HEK293 (cell line): ENCODE data around the gene ZNF33B.

Experiments used
- CTCF ChIA-PET: fragments of 350-600 bp; formaldehyde crosslinking; extraction: SDS; loops from one replicate; lab custom pipeline; 2021; ENCODE audit warnings: antibody characterized with exemption; lab: Yijun Ruan, JAX
- POLR2A ChIA-PET: fragments of 300-600 bp; formaldehyde crosslinking; extraction: SDS; loops from one replicate; lab custom pipeline; 2020; ENCODE audit warnings: antibody characterized with exemption, inconsistent platforms; lab: Yijun Ruan, JAX
- H3K27ac ChIP-seq: fragments of 200-500 bp; sonication (Bioruptor generic); 2 replicates; pipeline ENCODE4 v1.5.1; 2014; ENCODE audit warnings: low read depth, low read length, control low read depth, inconsistent platforms; ENCODE audit errors: extremely low read depth
- H3K36me3 ChIP-seq, 2 experiments: fragments of 200-500 bp in 1 of 2; sonication (Bioruptor generic) in 1 of 2; 1 replicate in 1 of 2; 2 replicates in 1 of 2; pipeline ENCODE4 v1.5.1; 2014 to 2017; ENCODE audit warnings: inconsistent platforms in 2 of 2, low read length in 2 of 2; ENCODE audit not compliant: control insufficient read depth in 2 of 2, insufficient read depth in 1 of 2
- H3K4me1 ChIP-seq: fragments of 200-500 bp; sonication (Bioruptor generic); 2 replicates; pipeline ENCODE4 v1.5.1; 2014; ENCODE audit warnings: mild to moderate bottlenecking, low read length, inconsistent platforms; ENCODE audit not compliant: control insufficient read depth, insufficient read depth
- H3K4me3 ChIP-seq: 2 replicates; pipeline ENCODE4 v1.5.1; 2011; ENCODE audit warnings: low read depth, mild to moderate bottlenecking, control low read depth, low read length, moderate library complexity
- H3K9me3 ChIP-seq: fragments of 200-500 bp; sonication (Bioruptor generic); 2 replicates; pipeline ENCODE4 v1.5.1; 2014; ENCODE audit warnings: low read depth, low read length, inconsistent platforms; ENCODE audit not compliant: control insufficient read depth, insufficient read depth
- BCL11B ChIP-seq: fragments of 450-650 bp; formaldehyde crosslinking; IDR thresholded peaks from 2 replicates; pipeline ENCODE4 v1.5.1; 2016; ENCODE audit warnings: low read depth, missing biosample characterization, missing genetic modification characterization
- KLF1 ChIP-seq: fragments of 450-650 bp; formaldehyde crosslinking; IDR thresholded peaks from 2 replicates; pipeline ENCODE4 v1.5.1; 2016; ENCODE audit warnings: missing biosample characterization, missing genetic modification characterization
- OSR2 ChIP-seq: fragments of 450-650 bp; formaldehyde crosslinking; IDR thresholded peaks from 2 replicates; pipeline ENCODE4 v1.5.1; 2016; ENCODE audit warnings: missing biosample characterization, missing genetic modification characterization
- RBAK ChIP-seq: fragments of 450-650 bp; formaldehyde crosslinking; IDR thresholded peaks from 2 replicates; pipeline ENCODE4 v1.5.1; 2016; ENCODE audit warnings: missing biosample characterization, missing genetic modification characterization
- YY2 ChIP-seq: fragments of 450-650 bp; formaldehyde crosslinking; IDR thresholded peaks from 2 replicates; pipeline ENCODE4 v1.5.1; 2016; ENCODE audit warnings: missing biosample characterization, missing genetic modification characterization
- ZBTB21 ChIP-seq: fragments of 450-650 bp; formaldehyde crosslinking; IDR thresholded peaks from 2 replicates; pipeline ENCODE4 v1.5.1; 2017; ENCODE audit warnings: missing biosample characterization, missing genetic modification characterization
- ZBTB8A ChIP-seq: fragments of 450-650 bp; formaldehyde crosslinking; IDR thresholded peaks from 2 replicates; pipeline ENCODE4 v1.5.1; 2016; ENCODE audit warnings: missing biosample characterization, missing genetic modification characterization
- ZNF239 ChIP-seq: fragments of 450-650 bp; formaldehyde crosslinking; IDR thresholded peaks from 2 replicates; pipeline ENCODE4 v1.5.1; 2016; ENCODE audit warnings: missing biosample characterization, missing genetic modification characterization
- ZNF404 ChIP-seq: fragments of 450-650 bp; formaldehyde crosslinking; IDR thresholded peaks from 2 replicates; pipeline ENCODE4 v1.5.1; 2017; ENCODE audit warnings: missing biosample characterization, missing genetic modification characterization
- ZNF433 ChIP-seq: fragments of 450-650 bp; formaldehyde crosslinking; IDR thresholded peaks from 2 replicates; pipeline ENCODE4 v1.5.1; 2016; ENCODE audit warnings: missing biosample characterization, missing genetic modification characterization, low read depth
- ZNF791 ChIP-seq: fragments of 450-650 bp; formaldehyde crosslinking; IDR thresholded peaks from 2 replicates; pipeline ENCODE4 v1.5.1; 2016; ENCODE audit warnings: missing biosample characterization, missing genetic modification characterization
- ZSCAN16 ChIP-seq: fragments of 450-650 bp; formaldehyde crosslinking; IDR thresholded peaks from 2 replicates; pipeline ENCODE4 v1.5.1; 2016; ENCODE audit warnings: missing biosample characterization, missing genetic modification characterization
- TF ChIP-seq, protein P1 (sequence below): fragments of 450-650 bp; formaldehyde crosslinking; IDR thresholded peaks from 2 replicates; pipeline ENCODE4 v1.5.1; 2016; ENCODE audit warnings: missing biosample characterization, missing genetic modification characterization
- TF ChIP-seq, protein P2 (sequence below): fragments of 450-650 bp; formaldehyde crosslinking; IDR thresholded peaks from 2 replicates; pipeline ENCODE4 v1.5.1; 2016; ENCODE audit warnings: missing biosample characterization, missing genetic modification characterization
- TF ChIP-seq, protein P3 (sequence below): fragments of 450-650 bp; formaldehyde crosslinking; IDR thresholded peaks from 2 replicates; pipeline ENCODE4 v1.5.1; 2016; ENCODE audit warnings: missing biosample characterization, missing genetic modification characterization, low read depth
- TF ChIP-seq, protein P4 (sequence below): fragments of 450-650 bp; formaldehyde crosslinking; IDR thresholded peaks from 2 replicates; pipeline ENCODE4 v1.5.1; 2016; ENCODE audit warnings: missing biosample characterization, missing genetic modification characterization, low read depth
- TF ChIP-seq, protein P5 (sequence below): fragments of 450-650 bp; formaldehyde crosslinking; IDR thresholded peaks from 2 replicates; pipeline ENCODE4; 2016; ENCODE audit warnings: missing biosample characterization, missing genetic modification characterization

The ZNF33B gene

DNA sequence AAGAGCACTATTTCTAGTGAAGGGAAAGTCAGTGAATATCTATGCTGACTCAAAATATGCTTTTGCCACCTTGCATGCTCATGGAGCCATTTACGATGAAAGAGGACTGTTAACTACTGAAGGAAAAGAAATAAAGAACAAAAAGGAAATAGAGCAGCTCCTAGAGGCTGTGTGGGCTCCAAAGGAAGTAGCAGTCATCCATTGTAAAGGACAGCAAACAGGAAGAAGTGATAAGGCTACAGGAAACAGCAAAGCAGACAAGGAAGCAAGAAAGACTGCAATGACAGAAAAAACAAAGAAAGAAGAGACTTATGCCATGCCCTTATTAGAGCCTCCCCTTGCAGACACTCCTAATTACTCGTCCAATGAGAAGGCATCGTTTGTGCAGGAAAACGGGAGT is 12.0 kb upstream of the ZNF33B start:
- no peaks in the 10 kb centered on the region for H3K36me3 ChIP-seq
- POLR2A ChIA-PET: no interaction called here
- no peak for TF ChIP-seq ZSCAN16
- H3K4me1 ChIP-seq: no peaks in the 10 kb centered on the region
- H3K9me3 ChIP-seq: no peaks in the 10 kb centered on the region
- CTCF ChIA-PET: interaction anchor here (0.6 to 0.7 kb wide), 2 partner anchors 277 to 483 kb away, joined by 3 read pairs; no protein-coding TSS in a partner anchor
- H3K4me3 ChIP-seq: no peak overlapping the region
- no peak overlapping the region for H3K27ac ChIP-seq

DNA sequence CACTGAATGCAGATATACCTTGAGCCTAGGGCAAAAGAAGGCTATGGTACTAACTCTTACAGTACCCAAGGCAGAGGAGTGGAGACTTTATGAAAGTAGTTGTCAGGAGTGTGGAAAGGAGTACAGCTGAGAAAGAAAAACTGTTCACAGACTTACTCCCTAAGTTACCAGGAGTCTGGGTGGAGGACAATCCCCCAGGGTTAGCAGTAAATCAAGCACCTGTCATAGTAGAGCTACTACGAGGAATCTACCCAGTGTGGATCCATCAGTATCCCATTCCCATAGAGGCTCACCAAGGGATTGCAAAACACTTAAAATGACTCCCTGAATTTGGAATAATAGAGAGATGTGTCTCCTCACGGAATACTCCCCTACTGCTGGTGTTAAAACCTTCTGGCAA is 10.1 kb upstream of the ZNF33B start:
- Histone ChIP-seq H3K9me3 (no peaks in the 10 kb centered on the region), H3K27ac (no peak overlapping the region), H3K4me3 (no peak overlapping the region), H3K36me3 (no peaks in the 10 kb centered on the region), H3K4me1 (no peaks in the 10 kb centered on the region)
- ChIA-PET CTCF (no interaction called here), POLR2A (no interaction called here)
- TF ChIP-seq, protein P1, sequence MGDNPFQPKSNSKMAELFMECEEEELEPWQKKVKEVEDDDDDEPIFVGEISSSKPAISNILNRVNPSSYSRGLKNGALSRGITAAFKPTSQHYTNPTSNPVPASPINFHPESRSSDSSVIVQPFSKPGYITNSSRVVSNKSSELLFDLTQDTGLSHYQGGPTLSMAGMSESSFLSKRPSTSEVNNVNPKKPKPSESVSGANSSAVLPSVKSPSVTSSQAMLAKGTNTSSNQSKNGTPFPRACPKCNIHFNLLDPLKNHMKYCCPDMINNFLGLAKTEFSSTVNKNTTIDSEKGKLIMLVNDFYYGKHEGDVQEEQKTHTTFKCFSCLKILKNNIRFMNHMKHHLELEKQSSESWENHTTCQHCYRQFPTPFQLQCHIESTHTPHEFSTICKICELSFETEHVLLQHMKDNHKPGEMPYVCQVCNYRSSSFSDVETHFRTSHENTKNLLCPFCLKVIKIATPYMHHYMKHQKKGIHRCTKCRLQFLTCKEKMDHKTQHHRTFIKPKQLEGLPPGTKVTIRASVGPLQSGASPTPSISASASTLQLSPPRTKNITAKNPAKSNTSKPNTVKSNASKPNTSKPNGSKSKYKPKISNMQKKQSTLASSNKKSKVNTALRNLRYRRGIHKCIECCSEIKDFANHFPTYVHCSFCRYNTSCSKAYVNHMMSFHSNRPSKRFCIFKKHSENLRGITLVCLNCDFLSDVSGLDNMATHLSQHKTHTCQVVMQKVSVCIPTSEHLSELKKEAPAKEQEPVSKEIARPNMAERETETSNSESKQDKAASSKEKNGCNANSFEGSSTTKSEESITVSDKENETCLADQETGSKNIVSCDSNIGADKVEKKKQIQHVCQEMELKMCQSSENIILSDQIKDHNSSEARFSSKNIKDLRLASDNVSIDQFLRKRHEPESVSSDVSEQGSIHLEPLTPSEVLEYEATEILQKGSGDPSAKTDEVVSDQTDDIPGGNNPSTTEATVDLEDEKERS (tag by site-specific recombination): no peak
- TF ChIP-seq ZNF791 (tag by site-specific recombination): no peak
- no peak for TF ChIP-seq RBAK (tag by site-specific recombination)
- TF ChIP-seq ZNF433 (tag by site-specific recombination): no peak
- TF ChIP-seq BCL11B: no peak
- TF ChIP-seq, protein P2, sequence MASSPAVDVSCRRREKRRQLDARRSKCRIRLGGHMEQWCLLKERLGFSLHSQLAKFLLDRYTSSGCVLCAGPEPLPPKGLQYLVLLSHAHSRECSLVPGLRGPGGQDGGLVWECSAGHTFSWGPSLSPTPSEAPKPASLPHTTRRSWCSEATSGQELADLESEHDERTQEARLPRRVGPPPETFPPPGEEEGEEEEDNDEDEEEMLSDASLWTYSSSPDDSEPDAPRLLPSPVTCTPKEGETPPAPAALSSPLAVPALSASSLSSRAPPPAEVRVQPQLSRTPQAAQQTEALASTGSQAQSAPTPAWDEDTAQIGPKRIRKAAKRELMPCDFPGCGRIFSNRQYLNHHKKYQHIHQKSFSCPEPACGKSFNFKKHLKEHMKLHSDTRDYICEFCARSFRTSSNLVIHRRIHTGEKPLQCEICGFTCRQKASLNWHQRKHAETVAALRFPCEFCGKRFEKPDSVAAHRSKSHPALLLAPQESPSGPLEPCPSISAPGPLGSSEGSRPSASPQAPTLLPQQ: no peak
- no peak for TF ChIP-seq ZNF239 (tag by site-specific recombination)
- TF ChIP-seq YY2 (tag by site-specific recombination): no peak
- no peak for TF ChIP-seq OSR2
- TF ChIP-seq, protein P3, sequence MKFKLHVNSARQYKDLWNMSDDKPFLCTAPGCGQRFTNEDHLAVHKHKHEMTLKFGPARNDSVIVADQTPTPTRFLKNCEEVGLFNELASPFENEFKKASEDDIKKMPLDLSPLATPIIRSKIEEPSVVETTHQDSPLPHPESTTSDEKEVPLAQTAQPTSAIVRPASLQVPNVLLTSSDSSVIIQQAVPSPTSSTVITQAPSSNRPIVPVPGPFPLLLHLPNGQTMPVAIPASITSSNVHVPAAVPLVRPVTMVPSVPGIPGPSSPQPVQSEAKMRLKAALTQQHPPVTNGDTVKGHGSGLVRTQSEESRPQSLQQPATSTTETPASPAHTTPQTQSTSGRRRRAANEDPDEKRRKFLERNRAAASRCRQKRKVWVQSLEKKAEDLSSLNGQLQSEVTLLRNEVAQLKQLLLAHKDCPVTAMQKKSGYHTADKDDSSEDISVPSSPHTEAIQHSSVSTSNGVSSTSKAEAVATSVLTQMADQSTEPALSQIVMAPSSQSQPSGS: no peak
- no peak for TF ChIP-seq ZNF404 (tag by site-specific recombination)
- TF ChIP-seq, protein P4, sequence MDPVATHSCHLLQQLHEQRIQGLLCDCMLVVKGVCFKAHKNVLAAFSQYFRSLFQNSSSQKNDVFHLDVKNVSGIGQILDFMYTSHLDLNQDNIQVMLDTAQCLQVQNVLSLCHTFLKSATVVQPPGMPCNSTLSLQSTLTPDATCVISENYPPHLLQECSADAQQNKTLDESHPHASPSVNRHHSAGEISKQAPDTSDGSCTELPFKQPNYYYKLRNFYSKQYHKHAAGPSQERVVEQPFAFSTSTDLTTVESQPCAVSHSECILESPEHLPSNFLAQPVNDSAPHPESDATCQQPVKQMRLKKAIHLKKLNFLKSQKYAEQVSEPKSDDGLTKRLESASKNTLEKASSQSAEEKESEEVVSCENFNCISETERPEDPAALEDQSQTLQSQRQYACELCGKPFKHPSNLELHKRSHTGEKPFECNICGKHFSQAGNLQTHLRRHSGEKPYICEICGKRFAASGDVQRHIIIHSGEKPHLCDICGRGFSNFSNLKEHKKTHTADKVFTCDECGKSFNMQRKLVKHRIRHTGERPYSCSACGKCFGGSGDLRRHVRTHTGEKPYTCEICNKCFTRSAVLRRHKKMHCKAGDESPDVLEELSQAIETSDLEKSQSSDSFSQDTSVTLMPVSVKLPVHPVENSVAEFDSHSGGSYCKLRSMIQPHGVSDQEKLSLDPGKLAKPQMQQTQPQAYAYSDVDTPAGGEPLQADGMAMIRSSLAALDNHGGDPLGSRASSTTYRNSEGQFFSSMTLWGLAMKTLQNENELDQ (tag by site-specific recombination): no peak
- no peak for TF ChIP-seq ZBTB21 (tag by site-specific recombination)
- TF ChIP-seq KLF1 (tag by site-specific recombination): no peak
- TF ChIP-seq ZBTB8A (tag by site-specific recombination): no peak
- TF ChIP-seq, protein P5, sequence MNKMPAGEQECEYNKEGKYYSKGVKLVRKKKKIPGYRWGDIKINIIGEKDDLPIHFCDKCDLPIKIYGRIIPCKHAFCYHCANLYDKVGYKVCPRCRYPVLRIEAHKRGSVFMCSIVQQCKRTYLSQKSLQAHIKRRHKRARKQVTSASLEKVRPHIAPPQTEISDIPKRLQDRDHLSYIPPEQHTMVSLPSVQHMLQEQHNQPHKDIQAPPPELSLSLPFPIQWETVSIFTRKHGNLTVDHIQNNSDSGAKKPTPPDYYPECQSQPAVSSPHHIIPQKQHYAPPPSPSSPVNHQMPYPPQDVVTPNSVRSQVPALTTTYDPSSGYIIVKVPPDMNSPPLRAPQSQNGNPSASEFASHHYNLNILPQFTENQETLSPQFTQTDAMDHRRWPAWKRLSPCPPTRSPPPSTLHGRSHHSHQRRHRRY (tag by site-specific recombination): no peak
